MM.1S (cell line): ENCODE results near the gene NUP153.

Experiments
- EZH2 ChIP-seq: fragments of 300-600 bp; sonication (generic); optimal IDR thresholded peaks from 2 replicates; pipeline ENCODE3; 2017; ENCODE audit warnings: low read depth, mild to moderate bottlenecking, antibody characterized with exemption, low read length, mixed read lengths
- EZH2phosphoT487 ChIP-seq: fragments of 300-600 bp; sonication (generic); IDR thresholded peaks from 2 replicates; pipeline ENCODE4 v1.6.1; 2018; ENCODE audit warnings: antibody characterized with exemption, low read length
- TF ChIP-seq, protein P1 (sequence below): fragments of 300-600 bp; sonication (generic); IDR thresholded peaks from 2 replicates; pipeline ENCODE4 v1.5.1; 2016; ENCODE audit warnings: antibody characterized with exemption, low read length, mixed read lengths

- TF ChIP-seq EZH2 (no peak), EZH2phosphoT487 (no peak)
- TF ChIP-seq, protein P1, sequence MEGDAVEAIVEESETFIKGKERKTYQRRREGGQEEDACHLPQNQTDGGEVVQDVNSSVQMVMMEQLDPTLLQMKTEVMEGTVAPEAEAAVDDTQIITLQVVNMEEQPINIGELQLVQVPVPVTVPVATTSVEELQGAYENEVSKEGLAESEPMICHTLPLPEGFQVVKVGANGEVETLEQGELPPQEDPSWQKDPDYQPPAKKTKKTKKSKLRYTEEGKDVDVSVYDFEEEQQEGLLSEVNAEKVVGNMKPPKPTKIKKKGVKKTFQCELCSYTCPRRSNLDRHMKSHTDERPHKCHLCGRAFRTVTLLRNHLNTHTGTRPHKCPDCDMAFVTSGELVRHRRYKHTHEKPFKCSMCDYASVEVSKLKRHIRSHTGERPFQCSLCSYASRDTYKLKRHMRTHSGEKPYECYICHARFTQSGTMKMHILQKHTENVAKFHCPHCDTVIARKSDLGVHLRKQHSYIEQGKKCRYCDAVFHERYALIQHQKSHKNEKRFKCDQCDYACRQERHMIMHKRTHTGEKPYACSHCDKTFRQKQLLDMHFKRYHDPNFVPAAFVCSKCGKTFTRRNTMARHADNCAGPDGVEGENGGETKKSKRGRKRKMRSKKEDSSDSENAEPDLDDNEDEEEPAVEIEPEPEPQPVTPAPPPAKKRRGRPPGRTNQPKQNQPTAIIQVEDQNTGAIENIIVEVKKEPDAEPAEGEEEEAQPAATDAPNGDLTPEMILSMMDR, result no peak
These were observed 27.0 kb downstream of the NUP153 start for GRCh38 chr6:17679726-17680125.
